Measurements from ENCODE around the gene CHRDL2. TPM values are rescaled to one million over a fixed set of nuclear protein-coding genes. Genes with fewer than 3 reads are reported as not detected.

The CHRDL2 gene
- total RNA-seq, 1 experiment from 2014 or later = not detected

- no peak for DNase-seq (ENCODE audit: extremely low read depth, low read depth)
These were observed 41.6 kb downstream of the CHRDL2 start for GRCh38 chr11:74689666-74690065.

- DNase-seq (ENCODE audit: extremely low read depth, low read depth) = no peak
These were observed 43.8 kb downstream of the CHRDL2 start for GRCh38 chr11:74687237-74688023.

DNA sequence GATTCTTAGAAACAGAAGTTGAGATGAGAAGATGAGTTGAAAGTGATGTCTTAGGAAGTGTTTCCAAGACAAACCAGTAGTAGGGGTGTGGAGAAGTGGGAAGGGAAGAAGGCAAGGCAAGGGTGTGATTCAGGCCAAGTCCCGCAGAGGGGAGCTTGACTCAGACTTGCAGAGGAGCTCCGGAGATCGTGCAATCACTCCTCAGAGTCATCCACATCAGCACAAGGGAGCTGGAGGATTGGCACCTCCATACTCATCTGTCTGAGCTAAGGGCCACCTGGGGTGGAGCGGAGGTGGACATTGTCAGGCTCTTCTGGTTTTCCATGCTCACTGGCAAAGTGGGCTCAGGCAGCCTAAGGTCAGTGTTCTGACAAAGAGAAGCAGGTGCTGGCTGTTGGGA, 44.4 kb downstream of the CHRDL2 start:
- no peak for DNase-seq (ENCODE audit: extremely low read depth, low read depth)

DNA sequence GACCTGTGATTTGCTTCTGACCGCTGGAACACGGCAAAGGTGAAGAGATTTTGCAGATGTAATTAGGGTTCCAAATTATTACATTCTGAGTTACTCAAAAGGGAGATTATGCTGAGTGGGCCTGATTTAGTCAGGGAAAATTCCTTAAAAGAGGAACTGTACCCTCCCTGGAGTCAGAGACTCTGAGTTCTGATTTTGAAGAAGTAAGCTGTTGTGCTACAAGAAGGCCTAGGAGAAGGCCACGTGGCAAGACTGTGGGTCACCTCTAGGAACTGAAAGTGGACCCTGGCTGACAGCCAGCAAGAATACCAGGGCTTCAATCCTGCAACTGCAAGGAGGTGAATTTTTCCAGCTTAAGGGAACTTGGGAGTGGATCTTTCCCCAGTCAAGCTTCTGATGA, 45.3 kb downstream of the CHRDL2 start:
- DNase-seq (ENCODE audit: extremely low read depth, low read depth) = no peak

DNA sequence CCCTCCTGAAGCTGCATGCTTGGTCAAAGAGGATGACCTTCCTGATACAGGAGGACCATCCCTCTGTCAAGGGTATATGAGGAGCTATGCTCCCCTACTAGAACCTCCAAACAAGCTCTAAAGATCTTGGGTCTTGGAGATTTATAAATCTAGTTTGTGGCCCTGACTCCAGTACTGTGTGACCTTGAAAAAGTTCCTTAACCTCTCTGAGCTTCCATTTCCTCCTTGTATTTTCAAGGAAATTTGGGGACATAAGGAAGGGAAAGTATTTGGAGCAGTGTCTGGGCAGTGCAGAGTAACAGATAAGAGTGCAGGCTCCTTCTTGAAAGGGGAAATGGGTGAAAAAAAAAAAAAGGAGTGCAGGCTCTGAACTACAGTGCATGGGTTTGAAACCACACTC, 45.9 kb downstream of the CHRDL2 start:
- no peak for DNase-seq (ENCODE audit: extremely low read depth, low read depth)

DNA sequence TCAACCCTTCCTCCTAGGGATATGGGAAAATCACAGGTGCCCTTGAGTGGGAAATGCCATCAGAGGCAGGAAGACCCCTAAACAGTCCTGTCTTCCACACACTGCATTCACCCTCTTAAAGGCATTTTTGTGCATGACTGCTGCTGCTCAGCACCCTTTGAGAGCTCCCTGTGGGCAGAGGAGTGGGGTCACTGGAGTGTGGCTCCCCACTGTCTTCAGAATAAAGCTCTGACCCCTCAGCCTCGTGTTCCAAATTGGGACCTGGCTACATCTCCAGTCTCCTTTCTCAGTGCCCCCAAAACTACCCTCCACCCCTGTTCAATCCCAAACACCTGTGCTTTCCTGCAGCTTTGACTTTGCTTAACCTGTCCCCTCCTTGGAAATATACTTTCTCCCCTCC, 46.6 kb downstream of the CHRDL2 start:
- DNase-seq (ENCODE audit: extremely low read depth, low read depth) = no peak

GRCh38 chr11:74683941-74684481, 47.2 kb downstream of the CHRDL2 start:
- DNase-seq (ENCODE audit: extremely low read depth, low read depth) = no peak

DNA sequence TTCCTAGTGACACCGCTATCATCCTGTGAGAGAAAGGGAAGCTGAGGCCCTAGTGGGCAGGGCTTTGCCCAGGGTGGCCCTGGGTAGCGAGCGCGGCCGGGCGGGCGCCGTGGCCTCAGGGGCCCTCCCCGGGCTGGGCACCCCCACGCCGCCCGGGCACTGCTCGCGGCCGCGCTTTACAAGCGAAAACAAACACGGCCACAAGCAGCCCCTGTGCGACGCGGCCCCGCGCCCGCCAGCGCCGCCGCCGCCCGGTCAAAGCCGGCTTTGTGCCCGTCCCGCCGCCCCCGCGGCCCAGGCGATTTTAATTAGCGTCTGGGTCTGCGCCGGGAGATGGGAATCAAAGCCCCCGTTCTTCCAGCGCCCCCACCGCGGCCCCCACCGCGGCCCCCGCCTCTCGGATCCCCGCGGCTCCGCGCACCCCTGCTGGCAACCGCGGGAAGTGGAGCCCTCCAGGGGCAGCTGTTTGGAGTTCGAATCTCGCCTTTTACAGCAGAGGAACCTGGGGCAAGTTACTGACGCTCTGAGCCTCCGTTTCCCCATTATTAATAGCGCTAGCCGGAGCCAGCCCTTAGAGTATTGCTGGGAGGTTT, 47.9 kb downstream of the CHRDL2 start:
- no peak for DNase-seq (ENCODE audit: extremely low read depth, low read depth)

DNA sequence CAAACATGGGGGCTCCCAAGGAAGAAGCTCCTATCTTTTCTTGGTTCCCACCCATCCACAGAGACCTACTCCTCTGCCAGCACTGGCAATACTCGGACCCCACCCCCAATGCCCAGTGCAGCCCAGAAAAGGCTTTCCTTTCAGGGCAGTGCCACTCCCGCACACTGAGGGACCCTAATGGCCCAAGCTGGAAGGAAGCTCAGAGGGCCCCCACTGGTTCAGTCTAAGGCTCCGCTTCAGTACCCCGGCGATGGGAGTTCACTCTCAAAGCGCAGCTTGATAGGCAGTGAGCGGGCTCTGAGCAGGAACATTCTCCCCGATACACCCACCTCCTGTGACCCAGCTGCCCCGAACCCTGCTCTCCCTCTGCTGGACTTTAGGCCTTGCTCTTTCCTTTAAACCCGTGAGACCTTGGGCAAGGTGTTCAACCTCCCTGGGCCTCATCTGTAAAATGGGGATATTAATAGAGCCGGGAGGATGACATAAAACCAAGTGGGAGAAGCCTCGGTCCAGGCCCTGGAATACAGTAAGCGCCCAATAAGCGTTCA, 48.4 kb downstream of the CHRDL2 start:
- no peak for DNase-seq (ENCODE audit: extremely low read depth, low read depth)

DNA sequence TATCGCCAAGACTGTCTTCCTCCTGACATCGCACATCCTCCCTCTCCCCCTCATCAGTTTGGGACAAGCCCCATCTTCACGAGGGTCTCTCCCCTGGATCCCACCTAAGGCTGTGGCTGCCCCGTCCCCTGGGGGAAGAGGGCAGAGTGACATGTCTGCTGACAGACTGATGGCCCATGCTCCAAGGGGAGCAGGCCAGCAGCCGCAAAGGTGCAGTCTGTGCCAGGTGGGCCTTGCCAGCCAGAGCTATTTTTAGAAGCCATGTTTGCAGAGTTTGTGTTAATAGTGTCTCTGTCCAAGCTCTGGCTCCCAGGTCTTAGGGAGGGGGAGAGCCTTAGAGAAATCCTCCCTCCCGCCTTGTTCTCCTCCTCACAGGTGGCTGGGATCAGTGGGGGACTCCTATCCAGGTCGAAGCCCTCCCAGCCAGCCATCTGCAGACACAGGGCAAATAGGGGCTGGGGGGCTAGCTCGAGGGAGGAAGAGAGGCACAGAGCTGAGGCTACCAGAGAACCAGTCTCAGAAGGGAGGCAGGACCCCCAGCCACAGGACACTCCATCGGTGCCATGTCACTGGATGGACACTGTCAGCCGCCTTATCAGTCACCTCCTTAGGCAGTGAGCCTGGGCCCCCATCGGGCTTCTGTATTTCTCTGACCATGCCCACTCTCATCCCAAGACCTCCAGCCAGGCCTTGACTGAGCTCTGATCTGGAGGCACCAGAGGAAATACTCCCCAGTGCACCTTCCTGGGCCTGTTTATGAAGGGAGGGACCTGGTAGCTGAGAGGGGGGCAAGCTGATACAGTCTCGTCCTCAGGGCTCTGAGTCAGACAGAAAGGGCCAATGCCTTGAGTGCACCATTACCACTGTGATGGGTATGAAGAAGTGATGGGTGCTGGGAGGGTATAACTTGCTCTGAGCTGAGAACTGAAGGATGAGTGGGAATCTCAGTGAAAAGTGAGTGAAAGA, 49.3 kb downstream of the CHRDL2 start:
- DNase-seq (ENCODE audit: extremely low read depth, low read depth) = no peak

DNA sequence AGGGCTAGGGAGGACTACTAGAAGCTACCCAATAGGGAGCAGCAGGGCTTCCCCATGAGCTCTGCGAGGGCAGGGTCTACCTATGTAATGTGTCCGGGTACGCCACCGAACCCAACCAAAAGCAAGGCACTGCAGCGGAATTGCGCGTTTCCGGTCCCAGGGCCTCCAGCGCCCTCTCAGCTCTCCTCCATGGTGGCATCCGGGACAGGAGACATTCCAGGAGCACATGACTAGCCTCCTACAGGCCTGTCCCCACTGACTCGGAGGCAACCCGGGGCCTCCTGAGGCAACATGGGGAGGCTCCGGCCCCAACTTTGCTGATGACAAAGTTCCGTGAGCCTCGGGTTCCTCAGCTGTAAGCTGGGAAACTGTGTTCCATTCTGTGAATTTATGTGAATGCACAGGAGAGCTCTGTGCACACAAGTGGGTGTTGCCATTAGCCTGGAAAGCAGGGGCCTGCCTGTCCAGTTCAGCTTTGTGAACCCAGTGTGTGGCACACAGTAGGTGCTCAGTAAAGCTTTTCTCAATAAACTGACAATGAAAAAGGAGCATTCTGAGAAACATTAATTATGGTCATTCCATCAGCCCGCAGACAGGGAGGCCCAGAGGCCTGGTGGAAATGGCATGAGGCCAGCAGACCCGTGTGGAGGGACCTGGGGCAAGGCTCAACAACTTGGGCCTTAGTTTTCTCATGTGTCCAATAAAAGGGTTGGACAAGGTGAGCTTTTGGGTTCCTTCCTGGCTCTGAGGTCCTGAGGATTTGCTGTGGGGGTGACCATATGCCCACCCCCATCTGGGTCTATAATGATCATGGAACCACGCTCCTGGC, 50.3 kb downstream of the CHRDL2 start:
- no peak for DNase-seq (ENCODE audit: extremely low read depth, low read depth)

GRCh38 chr11:74680035-74680671, 51.1 kb downstream of the CHRDL2 start:
- no peak for DNase-seq (ENCODE audit: extremely low read depth, low read depth)

DNA sequence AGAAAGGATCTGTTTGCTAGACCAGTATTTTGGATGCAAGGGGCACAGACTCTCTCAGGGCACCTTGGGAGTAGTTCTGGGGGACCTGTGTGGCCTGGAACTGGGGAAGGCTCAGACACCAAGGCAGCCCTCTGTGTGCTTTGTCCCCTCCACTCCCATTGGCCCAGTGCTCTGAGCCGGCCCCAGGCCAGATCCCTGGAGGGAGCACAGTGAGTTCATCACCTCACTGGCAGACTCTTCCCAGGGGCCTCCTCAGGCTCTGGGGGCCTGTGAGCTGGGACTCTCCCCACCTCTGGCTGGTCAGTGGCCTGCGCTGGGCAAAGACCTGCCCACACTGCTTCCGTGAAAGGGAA, 51.7 kb downstream of the CHRDL2 start:
- DNase-seq (ENCODE audit: extremely low read depth, low read depth) = no peak

DNA sequence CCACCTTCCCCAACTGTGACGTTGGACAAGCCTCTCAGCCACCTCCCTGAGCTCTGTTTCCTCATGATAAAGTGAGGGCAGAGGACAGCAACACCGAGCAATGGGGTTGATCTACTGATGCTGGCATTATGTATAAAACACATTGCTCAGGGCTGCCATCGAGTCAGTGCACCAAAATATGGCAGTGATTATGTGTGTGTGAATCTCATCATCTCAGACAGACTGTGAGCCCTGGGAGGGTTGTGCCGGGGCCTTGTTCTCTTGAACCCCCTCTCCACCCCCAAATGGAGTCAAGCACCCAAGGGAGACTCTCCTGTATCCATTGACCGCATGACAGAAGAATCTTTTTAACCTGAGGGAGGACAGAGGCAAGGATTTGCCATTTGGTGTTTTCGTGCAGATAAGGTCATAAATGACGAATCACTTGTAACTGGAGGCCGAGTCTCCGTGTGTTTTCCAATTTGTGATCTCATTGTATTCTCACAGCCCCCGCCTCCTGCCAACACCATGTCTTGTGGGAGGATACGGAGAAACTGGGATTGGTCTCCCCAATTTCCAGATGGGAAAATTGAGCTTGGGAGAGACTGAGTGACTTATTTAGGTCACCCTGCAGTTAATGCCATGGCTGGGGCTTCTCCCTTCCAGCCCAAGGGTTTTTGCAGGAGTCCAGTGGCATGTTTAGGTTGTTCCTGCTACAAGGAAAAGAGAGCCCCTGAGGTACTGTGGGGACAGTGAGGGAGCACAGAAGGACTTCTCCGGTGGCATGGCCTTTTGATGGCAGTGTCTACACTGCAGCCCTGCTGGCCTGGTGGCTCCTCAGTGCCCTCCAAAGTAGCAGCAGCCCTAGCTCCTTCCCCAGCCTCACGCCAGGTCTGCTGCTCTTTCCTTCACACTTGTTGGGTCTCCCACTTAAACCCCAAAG, 52.4 kb downstream of the CHRDL2 start:
- DNase-seq (ENCODE audit: extremely low read depth, low read depth) = no peak

DNA sequence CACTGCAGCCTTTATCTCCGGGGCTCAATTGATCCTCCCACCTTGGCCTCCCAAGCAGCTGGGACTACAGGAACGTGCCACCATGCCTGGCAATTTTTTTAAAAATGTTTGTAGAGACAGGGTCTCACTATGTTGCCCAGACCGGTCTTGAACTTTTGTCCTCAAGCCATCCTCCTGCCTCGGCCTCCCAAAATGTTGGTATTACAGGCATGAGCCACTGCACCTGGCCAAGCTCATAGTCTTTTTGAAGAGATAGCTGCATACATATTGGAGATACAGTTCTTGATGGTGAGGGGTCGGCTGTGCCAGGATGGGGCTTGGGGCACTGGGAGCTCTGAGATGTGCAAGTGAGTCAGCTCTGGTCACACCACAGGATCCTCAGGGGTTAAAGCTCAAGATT, 53.2 kb downstream of the CHRDL2 start:
- DNase-seq (ENCODE audit: extremely low read depth, low read depth) = no peak

- DNase-seq (ENCODE audit: extremely low read depth, low read depth) = no peak
These were observed 54.1 kb downstream of the CHRDL2 start for GRCh38 chr11:74677131-74677530.

DNA sequence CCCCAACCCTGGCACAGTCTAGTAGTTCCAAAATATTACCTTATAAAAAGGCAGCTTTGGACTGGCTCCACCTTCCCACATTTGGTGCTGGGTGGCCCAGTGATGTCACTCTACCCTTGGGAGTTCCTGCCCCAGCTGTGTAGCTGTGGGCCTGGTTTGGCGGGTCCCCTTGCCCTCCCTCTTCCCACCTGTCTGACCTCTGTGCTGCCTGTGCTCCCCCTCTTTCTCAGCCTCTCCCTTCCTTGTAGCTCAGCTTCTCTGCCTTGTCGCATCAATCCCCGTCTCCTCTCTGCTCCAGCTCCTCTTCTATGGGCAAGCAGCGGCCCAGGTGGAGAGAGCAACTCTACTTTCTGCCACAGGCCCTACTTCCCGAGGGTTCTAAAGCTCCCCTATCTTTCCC, 54.6 kb downstream of the CHRDL2 start:
- no peak for DNase-seq (ENCODE audit: extremely low read depth, low read depth)

DNA sequence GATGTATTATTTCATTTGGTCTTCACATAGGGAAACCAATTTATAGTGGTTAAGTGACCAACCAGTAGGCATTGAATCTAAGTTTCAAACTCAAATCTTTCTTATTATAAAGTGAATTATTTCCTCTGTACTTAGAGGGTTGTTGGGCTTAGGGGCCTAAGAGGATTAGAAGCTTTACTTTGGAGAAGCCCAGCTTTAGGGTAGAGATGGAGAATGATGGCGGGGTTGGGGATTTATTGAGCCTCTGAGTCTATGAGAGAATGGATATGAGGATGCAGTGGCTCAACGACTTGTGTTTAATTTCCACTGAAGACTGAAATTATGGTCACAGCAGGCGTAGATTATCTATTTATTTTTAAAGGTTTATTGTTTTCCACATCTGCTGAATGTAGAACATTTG, 55.5 kb downstream of the CHRDL2 start:
- no peak for DNase-seq (ENCODE audit: extremely low read depth, low read depth)
